BJ (cell line): ENCODE data around the gene SCYL1. TPM values are rescaled to one million over a fixed set of nuclear protein-coding genes. Genes with fewer than 3 reads are reported as not detected.
A peak's percentile ranks its signal among the peaks of the same experiment; 100 is the strongest.

Experiments
- CTCF ChIA-PET: fragments of 350-600 bp; formaldehyde crosslinking; extraction: SDS; loops from one replicate; lab custom pipeline; 2021; ENCODE audit warnings: antibody characterized with exemption, inconsistent platforms; lab: Yijun Ruan, JAX
- POLR2A ChIA-PET: fragments of 300-600 bp; sonication (Branson Sonifier 250); formaldehyde crosslinking; extraction: SDS; loops from one replicate; lab custom pipeline; 2021; ENCODE audit warnings: antibody characterized with exemption; lab: Charles Lee
- DNase-seq: peaks from one replicate; pipeline ENCODE4 v3.0.0-alpha.2; 2011; ENCODE audit warnings: low read depth
- H3K27me3 ChIP-seq: 2 replicates; pipeline ENCODE4 v1.6.0; 2011; ENCODE audit warnings: low read length; ENCODE audit not compliant: control insufficient read depth, insufficient read depth
- H3K36me3 ChIP-seq: 2 replicates; pipeline ENCODE4 v1.5.1; 2011; ENCODE audit warnings: low read length; ENCODE audit not compliant: control insufficient read depth, insufficient read depth
- H3K4me3 ChIP-seq: 2 replicates; pipeline ENCODE4 v1.5.1; 2011; ENCODE audit warnings: low read depth, mild to moderate bottlenecking, control low read depth, low read length
- polyA plus RNA-seq: library from polyadenylated mRNA; depleted of rRNA; stranded (reverse); fragments of >200 nt; gene quantifications from 2 replicates; pipeline ENCODE4 v1.2.3, GENCODE V29; 2011
- TF ChIP-seq, protein P1 (sequence below): IDR thresholded peaks from 2 replicates; pipeline ENCODE4 v1.5.1; 2011; ENCODE audit warnings: low read depth, mild to moderate bottlenecking, control low read depth, inconsistent platforms, low read length, moderate library complexity; ENCODE audit not compliant: insufficient read depth

SCYL1 gene
- polyA plus RNA-seq, 1 experiment, result 134 TPM

DNA sequence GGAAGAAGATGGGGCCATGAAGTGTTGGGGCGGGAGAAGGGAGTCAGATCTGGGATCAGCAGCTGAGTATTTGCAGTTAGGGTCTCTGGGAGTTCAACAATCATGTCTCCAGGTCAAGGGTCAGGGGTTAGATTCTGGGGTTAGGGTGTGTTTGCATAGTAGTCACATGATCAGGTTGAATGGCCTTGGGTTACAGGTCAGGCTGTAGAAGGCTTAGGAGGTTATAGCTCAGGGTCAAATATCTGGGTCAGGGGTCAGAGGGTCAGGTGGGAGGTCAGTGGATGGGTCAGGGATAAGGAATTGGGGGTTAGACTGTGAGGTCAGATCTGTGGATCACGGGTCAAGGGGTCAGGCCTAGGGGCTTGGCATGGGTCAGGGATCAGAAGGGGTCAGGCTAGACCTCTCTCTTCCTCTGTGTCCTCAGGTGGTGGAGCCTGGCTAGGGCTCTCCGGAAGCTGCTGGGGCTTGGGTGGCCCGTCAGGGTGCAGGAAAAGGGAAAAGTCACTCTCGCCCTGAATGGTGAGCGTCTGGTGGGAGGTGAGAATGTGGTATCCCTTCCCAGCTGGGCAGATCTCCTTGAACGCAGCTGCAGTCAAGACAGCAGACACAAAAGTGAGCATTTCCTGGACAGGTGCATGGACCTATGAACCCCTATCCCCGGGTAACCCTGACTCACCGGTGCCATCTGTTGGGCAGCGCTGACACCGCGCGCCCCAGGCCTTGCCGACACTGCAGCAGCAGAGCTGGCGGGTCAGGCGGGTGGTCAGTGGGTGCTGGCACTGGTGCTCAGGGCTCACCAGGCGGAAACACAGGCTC, 26.9 kb downstream of the SCYL1 start:
- DNase-seq, result no peak
- TF ChIP-seq, protein P1, sequence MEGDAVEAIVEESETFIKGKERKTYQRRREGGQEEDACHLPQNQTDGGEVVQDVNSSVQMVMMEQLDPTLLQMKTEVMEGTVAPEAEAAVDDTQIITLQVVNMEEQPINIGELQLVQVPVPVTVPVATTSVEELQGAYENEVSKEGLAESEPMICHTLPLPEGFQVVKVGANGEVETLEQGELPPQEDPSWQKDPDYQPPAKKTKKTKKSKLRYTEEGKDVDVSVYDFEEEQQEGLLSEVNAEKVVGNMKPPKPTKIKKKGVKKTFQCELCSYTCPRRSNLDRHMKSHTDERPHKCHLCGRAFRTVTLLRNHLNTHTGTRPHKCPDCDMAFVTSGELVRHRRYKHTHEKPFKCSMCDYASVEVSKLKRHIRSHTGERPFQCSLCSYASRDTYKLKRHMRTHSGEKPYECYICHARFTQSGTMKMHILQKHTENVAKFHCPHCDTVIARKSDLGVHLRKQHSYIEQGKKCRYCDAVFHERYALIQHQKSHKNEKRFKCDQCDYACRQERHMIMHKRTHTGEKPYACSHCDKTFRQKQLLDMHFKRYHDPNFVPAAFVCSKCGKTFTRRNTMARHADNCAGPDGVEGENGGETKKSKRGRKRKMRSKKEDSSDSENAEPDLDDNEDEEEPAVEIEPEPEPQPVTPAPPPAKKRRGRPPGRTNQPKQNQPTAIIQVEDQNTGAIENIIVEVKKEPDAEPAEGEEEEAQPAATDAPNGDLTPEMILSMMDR, result peak; percentile 53
- ChIA-PET CTCF (interaction anchor here (0.7 to 3.4 kb wide), 7 partner anchors 10 to 34 kb away, joined by 3 to 25 read pairs (median 3); partner anchors contain the start of genes FAM89B, SCYL1 and ZNRD2), POLR2A (no interaction called here)
- no peaks in the 10 kb centered on the region for H3K27me3 ChIP-seq
- no peak overlapping the region for H3K4me3 ChIP-seq
- H3K36me3 ChIP-seq, result peaks cover 47% of the 10 kb centered on the region

DNA sequence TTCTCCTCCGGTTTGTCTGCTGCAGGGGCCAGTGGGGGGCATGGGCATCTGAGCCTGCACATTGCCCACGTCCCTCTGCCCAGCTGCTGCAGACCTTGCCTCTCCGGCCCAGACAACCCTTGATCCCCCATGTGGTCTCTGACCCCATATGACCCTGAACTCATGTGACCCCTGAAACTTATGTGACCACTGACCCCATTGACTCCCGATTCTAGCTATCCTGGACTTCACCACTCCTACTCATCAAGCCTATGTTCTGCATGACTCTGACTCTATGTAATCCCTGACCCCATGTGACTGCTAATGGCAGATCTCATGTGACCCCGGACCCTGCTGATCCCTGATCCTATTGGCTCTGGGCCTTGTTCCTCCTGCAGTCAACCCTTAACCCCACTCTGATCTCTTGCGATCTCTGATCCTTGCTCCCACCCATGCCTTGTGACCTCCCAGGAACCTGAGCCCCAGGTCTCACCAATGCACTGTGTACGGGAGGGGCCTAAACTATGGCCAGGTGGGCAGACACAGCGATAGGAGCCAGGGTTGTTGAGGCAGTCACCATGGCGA, 27.6 kb downstream of the SCYL1 start:
- Histone ChIP-seq H3K27me3 (no peaks in the 10 kb centered on the region), H3K4me3 (no peak overlapping the region), H3K36me3 (peaks cover 43% of the 10 kb centered on the region)
- ChIA-PET POLR2A (no interaction called here), CTCF (interaction anchor here (0.7 to 3.4 kb wide), 4 partner anchors 11 to 33 kb away, joined by 3 to 25 read pairs (median 4); partner anchors contain the start of gene ZNRD2)
- no peak for DNase-seq
- TF ChIP-seq, protein P1, result no peak

DNA sequence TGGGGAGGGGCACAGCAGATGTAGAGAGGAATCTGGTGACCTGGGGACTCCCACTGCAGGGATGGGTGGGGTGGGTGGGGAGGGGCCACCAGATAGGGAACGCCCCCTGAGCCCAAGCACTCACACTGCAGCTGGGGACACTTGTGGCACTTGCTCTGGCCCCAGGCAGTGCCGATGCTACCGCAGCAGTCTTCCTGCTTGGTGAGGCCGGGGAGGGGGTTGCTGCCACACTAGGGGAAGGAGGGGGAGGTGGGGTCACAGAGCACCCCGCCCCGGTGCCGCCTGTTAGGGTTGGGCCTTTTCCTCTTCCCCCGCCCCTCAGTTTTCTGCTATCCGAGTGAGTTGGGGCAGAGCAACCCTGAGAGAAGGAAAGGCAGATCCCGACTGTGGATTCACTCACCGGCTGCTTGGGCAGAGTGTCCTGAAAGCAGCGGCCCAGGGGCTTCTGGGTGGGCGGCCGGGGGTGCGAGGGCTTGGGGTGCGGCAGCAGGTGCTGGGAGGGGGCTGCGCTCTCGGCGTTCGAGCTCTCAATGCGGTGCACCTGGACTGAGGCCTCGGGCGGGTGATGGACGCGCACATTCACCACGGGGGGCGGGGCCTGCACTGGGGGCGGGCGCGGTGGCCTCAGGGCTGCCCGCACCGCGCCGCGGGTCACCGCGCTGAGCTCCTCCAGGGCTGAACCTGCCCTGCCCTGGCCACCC, 28.6 kb downstream of the SCYL1 start:
- no peak overlapping the region for H3K4me3 ChIP-seq
- POLR2A ChIA-PET, result no interaction called here
- H3K36me3 ChIP-seq, result peaks cover 37% of the 10 kb centered on the region
- no peaks in the 10 kb centered on the region for H3K27me3 ChIP-seq
- no peak for DNase-seq
- CTCF ChIA-PET, result interaction anchor here (0.5 to 3.4 kb wide), 2 partner anchors 12 to 173 kb away, joined by 3 to 25 read pairs; no protein-coding TSS in a partner anchor
- TF ChIP-seq, protein P1, result no peak

DNA sequence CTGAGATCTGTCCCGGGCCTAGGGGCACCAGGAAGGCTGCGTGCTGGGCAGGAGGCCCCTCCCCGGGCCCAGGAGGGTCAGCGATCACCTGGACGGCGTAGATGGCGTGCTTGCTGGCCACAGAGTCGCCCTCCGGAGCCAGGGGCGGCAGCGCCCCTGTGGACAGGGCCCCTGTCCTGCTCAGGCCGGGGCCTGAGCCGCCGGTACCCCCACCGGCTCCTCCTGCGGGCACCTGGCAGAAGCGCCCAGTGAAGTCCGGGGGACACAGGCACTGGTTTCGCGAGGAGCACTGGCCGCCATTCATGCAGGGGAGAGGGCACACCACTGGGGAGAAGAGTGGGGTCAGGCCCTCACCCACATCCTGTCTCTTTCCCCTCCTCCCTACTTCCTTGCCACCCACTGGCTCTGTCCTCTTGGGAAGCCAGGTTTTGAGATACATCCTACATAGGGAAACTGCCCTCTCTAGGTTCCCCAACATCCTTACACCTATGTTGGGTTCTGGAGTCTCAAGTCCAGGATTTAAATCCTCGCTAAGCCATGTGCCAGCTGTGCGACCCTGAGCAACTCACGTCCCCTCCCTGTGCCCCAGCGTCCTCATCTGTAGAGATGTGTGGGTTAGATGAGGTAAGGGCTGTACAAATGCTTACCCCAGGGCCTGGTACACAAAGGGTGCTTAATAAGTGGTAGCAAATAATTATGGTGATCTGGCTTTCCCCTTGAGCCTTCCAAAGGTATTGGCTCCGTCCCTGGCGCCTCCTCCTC, 29.4 kb downstream of the SCYL1 start:
- CTCF ChIA-PET, result interaction anchor here (1.0 to 3.4 kb wide), 3 partner anchors 13 to 19 kb away, joined by 6 to 26 read pairs (median 25); partner anchors contain the start of gene FAM89B
- POLR2A ChIA-PET, result no interaction called here
- H3K4me3 ChIP-seq, result no peak overlapping the region
- H3K27me3 ChIP-seq, result no peaks in the 10 kb centered on the region
- no peak for DNase-seq
- peaks cover 30% of the 10 kb centered on the region for H3K36me3 ChIP-seq
- TF ChIP-seq, protein P1, result no peak
